ENCODE data around the gene GPANK1.

The GPANK1 gene

GRCh38 chr6:31690231-31691077 lies 25.7 kb upstream of the GPANK1 start:
- no peak for DNase-seq

GRCh38 chr6:31689249-31690110 lies 24.7 kb upstream of the GPANK1 start:
- no peak for DNase-seq

- DNase-seq, result no peak
Measured at GRCh38 chr6:31687860-31688693, 23.3 kb upstream of the GPANK1 start.

DNA sequence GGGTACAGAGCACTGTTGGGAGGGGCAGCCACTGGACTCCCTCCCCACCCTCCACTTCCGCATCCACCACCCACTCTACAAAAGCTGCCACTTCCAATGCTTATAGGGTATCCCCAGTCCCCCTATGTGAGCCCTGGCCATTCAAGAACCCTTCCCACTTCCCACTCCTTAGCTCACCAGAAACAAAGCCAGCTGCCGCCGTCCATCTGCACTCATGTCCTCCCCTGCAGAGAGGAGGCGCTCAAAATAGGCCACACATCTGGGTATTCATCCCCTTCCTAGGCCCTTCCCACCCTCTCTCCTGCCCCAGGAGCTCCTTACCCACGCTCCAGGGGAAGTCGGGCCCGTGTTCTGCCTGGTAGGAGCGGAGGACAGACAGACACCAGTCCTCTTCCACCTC lies 22.5 kb upstream of the GPANK1 start:
- no peak for DNase-seq

DNA sequence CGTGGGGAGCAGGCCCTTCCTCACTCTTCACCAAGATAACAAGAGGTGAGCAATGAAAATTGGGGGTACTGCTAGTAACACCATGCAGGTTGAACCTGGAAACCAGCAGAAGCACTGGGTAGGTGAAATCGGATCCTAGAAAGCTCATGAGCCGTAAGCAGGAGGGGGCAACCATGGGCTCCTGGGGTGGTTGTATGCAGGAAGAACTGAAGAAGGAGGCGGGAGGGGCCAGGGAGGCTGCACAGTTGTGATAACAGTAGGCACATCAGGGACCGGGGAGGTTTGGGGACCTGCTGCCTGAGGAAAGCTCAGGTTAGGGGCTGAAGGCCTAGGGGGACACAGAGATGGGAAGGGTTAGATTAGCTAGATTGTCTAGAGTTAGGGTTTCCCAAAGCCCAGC lies 21.7 kb upstream of the GPANK1 start:
- DNase-seq, result no peak

DNA sequence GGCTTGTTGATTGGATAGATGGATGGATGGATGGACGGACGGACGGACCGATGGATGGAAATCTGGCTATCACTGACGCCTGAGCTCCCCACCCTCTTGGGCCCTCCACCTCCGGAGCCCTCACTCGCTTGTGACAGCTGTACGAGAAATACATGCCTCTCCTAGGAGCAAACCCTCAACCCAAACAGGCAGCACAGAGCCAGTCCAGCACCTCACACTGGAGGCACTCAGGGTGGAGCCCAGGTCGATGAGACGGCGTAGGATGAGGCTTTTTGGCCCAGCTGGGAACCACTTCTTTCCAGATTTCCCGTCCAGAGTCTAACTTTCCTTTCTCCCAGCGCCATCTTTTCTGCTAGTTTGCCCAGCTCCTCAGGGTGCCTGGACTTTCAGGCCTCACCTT lies 18.8 kb upstream of the GPANK1 start:
- DNase-seq, result no peak

DNA sequence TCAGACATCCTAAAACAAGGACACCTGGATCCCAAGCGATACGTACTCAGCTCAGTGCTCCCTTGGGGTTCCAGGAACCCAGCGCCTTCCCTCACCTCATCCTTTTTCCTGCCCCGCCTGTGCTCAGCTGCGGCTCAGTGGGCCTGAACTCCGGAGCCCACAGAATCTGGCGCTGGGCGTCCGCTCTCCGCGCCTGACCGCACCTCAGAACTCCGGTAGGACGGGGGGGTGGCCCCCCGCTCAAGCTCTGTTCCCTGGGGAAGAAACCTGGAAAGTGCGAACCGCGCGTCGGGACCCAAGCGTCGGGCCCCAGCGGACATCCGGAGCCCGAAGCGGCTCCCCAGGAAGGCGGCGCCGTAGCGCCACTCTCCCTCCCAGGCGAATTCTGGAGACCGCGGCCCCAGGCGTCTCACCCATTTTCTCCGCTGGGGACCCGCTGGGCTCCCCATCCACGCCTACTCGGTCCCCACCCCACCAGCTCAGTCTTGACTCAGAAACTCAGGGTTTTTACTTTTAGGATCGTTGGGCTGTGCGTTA lies 16.4 kb upstream of the GPANK1 start:
- peak; percentile 68 for DNase-seq

DNA sequence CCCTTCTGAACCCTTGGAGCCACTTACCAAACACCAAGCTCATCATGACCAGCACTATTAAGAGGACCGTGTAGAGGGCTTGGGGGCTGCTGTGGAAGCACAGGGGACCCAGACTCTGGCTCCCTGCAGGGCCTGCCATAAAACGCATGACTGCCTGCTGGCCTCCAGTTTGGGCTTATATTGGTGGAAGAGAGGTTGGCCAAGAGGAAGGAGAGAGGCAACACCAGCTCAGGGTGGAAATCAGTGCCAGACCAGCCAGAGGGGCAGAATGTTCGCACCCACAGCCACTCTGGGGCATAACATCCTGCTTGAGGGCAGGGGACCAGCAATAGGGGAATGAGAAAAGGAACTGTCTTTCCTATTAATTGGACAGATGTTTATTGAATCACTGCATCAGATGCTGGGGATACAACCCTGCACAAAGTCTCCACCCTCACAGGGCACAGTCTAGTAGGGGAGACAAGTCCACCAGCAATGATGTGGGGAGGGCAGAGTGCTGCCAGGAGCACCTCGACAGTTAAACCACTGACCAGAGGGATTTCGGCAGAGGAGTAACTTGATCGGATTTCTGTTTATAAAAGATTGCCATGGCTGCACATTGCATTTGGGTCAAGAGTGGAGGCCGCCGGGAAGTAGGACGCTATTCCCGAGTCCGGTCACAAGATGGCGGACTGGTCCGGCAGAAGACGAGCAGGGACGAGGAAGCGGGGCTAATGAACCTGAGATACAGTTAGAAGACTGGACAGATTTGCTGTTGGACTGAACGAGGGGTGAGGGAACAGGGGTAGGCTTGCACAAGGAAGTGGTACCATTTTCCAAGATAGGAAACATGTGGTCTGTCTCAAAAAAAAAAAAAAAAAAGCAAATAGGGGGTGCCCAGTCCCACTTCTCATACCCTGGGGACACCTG lies 15.7 kb upstream of the GPANK1 start, which contains the start of gene LY6G5C:
LY6G5C (minus strand) TSS at position 842 of the 909 bp plus-strand sequence; CDS start at position 148, 694 bp downstream.
- peak; percentile 95 for DNase-seq

GRCh38 chr6:31677955-31678354 lies 13.2 kb upstream of the GPANK1 start:
- DNase-seq, result no peak

- no peak for DNase-seq
Measured at GRCh38 chr6:31676904-31677303, 12.1 kb upstream of the GPANK1 start.

DNA sequence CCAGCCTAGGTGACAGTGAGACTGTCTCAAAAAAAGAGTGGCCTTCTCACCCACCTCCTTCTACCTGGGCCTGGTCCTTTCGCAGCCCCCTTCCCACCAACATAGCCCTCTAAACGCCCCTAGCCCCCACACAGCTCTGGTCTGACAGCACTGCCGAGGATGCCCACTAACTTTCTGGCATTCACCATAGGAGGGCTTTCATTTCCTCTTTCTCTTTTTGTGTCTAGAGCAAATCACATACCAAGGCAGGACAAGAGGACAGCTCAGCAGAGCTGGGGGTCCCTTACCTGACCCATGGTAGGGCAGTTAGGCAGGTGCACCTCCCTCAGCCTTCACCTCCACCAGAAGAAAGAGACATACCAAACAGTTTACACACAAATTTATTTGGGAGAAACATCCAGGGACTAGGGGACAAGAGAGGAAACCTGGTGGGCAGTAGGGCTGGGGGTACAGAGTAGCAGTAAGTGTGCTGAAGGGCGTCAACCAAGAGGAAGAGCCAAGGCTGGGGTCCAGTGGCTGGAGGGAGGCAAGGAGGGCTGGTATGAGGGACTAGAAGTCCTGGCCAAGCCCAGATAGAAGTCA lies 11.6 kb upstream of the GPANK1 start:
- no peak for DNase-seq

GRCh38 chr6:31669676-31670075 lies 4.9 kb upstream of the GPANK1 start, which contains the start of gene LY6G5B:
Gene LY6G5B, plus strand, starts transcription at chr6:31669976. Its CDS starts 975 bp downstream, at chr6:31670951.
- no peak for DNase-seq

GRCh38 chr6:31666337-31666965 lies 1.7 kb upstream of the GPANK1 start:
- no peak for DNase-seq

- peak; percentile 99 for DNase-seq
Measured at GRCh38 chr6:31665501-31666336, 922 bp upstream of the GPANK1 start, which contains the start of gene CSNK2B. Gene CSNK2B, plus strand, starts transcription at chr6:31666080. Its CDS starts 752 bp downstream, at chr6:31666832.

DNA sequence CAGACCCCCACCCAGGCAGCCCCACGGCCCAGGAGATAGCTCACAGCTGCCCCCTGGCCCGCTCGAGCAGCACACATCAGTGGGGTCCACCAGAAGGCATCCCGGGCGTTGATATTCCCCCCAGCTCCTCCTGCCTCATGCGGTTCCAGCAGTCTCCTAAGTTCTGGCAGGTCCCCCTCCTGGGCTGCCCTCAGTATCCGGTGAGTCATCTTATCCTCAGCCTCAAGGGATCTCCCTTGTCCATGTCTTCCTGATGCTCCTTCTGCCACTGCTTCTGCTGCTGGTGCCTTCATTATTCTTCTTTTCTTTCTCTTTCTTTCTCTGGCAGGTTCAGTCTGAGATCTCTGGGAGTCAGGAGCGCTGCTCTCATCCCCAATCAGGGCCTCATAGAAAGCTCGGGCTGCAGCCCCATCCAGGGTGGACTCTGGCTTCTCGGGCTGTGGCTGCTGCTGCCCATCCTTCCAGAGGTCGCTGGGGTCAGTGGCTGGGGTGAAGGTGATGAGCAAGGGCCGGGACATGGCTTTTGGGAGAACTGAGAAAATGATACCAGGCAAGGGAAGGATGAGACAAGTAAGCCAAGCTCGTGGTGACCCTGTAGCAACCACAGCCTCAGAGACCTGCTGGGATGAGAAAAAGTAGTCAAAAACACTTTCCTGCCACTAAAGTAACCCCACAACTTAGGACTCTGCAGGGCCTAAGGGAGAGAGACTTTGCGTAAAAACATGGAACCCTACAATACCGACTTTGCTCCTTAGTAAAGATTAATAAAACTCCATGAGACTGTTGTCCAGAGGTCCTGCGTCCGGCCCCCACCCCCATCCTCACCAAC lies 622 bp downstream of the GPANK1 start:
- DNase-seq, result no peak

GRCh38 chr6:31663126-31663960 lies 1.5 kb downstream of the GPANK1 start:
- DNase-seq, result no peak

DNA sequence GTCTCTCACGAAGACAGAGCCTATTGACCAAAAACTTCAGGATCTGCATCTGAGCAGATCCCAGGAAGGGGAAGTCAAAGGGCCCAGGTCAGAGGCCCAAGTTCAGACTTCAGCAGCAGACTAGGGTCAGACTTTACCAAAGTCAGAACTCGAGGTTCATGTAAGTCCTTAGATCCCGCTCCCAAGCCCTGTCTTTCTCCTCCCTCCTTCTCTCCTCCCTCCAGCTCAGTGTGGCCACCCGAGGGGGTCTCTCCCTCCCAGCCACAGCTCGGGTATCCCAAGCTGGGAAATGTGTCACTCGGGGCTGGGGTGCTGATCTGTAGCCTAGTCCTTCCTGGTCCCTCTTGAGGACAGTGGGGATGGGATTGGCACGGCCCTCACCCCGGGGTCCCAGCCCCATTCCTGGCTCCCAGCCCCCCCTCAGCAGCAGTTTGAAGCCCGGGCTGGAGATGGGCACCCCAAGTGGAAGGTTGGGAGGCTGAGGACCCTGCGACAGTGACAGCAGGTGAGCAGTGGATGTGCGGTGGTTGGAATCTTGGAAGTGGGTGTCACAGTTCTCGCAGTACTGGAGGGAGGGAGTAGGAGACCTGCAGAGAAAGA lies 2.6 kb downstream of the GPANK1 start:
- DNase-seq, result no peak
